22Rv1 (cell line): ENCODE data around the gene GAREM1.

ENCODE experiments used
- ZFX ChIP-seq: fragments of 450-650 bp; IDR thresholded peaks from 2 replicates; pipeline ENCODE4 v1.6.1; 2017; ENCODE audit warnings: antibody characterized with exemption, borderline replicate concordance
- TF ChIP-seq, protein P1 (sequence below): fragments of 450-650 bp; IDR thresholded peaks from 2 replicates; pipeline ENCODE4 v1.5.1; 2017; ENCODE audit warnings: mild to moderate bottlenecking

DNA sequence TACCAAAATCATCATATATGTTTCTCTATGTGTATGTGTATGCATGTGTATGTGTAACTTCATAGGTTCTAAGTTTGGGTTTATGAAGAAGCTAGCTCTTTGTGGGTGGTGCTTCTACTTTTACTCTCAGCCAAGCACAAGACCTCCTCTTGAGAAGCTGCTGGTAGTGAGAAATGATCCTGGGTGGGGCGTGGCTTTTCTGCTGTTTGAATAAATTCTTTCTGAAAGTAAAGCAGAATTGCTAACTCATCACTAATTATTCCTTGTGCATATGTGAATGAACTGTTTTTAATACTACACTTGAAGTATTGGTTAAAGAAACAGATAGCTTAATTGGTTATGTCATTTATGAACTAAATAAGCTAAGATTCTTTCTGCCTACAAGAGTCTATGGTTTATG, 7.6 kb upstream of the GAREM1 start:
- TF ChIP-seq, protein P1, sequence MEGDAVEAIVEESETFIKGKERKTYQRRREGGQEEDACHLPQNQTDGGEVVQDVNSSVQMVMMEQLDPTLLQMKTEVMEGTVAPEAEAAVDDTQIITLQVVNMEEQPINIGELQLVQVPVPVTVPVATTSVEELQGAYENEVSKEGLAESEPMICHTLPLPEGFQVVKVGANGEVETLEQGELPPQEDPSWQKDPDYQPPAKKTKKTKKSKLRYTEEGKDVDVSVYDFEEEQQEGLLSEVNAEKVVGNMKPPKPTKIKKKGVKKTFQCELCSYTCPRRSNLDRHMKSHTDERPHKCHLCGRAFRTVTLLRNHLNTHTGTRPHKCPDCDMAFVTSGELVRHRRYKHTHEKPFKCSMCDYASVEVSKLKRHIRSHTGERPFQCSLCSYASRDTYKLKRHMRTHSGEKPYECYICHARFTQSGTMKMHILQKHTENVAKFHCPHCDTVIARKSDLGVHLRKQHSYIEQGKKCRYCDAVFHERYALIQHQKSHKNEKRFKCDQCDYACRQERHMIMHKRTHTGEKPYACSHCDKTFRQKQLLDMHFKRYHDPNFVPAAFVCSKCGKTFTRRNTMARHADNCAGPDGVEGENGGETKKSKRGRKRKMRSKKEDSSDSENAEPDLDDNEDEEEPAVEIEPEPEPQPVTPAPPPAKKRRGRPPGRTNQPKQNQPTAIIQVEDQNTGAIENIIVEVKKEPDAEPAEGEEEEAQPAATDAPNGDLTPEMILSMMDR: no peak
- no peak for TF ChIP-seq ZFX
